Measurements from ENCODE around the gene RAB7A. TPM values are rescaled to one million over a fixed set of nuclear protein-coding genes. Genes with fewer than 3 reads are reported as not detected.

The RAB7A gene
- total RNA-seq, 1 experiment from 2014 or later = 233 TPM

DNA sequence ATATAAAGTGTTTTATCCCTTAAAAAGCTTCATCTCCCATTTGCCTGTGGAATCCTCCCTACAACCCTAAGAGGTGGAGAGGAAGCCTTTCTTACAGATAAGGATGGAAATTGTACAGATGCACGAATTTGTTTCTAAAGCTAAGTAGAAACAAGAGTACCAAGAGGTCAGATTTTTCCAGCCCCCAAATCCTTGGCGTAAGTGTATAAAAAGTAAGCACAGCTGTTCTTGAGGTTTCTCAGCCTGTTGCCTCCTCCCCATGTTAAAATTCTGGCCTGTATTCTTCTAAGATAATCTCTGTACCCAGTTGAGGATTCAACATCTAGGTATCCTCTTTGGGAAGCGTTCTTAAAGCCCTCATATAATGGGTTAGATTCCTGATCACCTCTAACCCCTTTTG lies 34.9 kb downstream of the RAB7A start:
- Histone ChIP-seq H3K79me2 (ENCODE audit: insufficient read depth, low read length) (peaks cover 88% of the 10 kb centered on the region), H3K4me2 (ENCODE audit: low read length) (no peak overlapping the region), H3K9me3 (ENCODE audit: control insufficient read depth in 1 of 2, insufficient read depth in 1 of 2, low read depth in 1 of 2, low read length in 2 of 2) (no peaks in the 10 kb centered on the region), H3K4me3 (replicated peaks in 1 of 2; ENCODE audit: low read depth in 1 of 2, low read length in 2 of 2) (no peak overlapping the region), H3K9ac (ENCODE audit: low read length) (no peak overlapping the region), H3K27me3 (ENCODE audit: insufficient read depth, low read length) (no peaks in the 10 kb centered on the region), H3K36me3 (ENCODE audit: control insufficient read depth in 1 of 2, insufficient read depth in 2 of 2, low read length in 2 of 2) (peaks cover 0 to 7% of the 10 kb centered on the region in 2 experiments; a peak in 1 of 4 replicates), H3K27ac (ENCODE audit: low read depth, low read length) (no peak overlapping the region), H4K20me1 (ENCODE audit: insufficient read depth) (peaks cover 16% of the 10 kb centered on the region; the same call in 1 of the 2 replicates), H3K4me1 (ENCODE audit: control insufficient read depth in 1 of 2, insufficient read depth in 2 of 2, low read length in 2 of 2) (no peaks in the 10 kb centered on the region), H2AFZ (ENCODE audit: low read depth, low read length, poor library complexity, severe bottlenecking) (no peak overlapping the region), H3K9me2 (ENCODE audit: insufficient read depth) (no peaks in the 10 kb centered on the region)
- RAD21 ChIA-PET (ENCODE audit: low non-redundant PET in 1 of 2, low total read pairs in 2 of 2, uncharacterized antibody in 2 of 2, unreplicated experiment in 2 of 2) = no interaction called here
- BruUV-seq (replicated peaks) = no TSS peak
- TF ChIP-seq ZNF274 (IDR thresholded peaks at IDR 0.05; ENCODE audit: low read depth, low read length) (no peak), YY1 (IDR thresholded peaks at IDR 0.05; ENCODE audit: extremely low read depth, insufficient replicate concordance, low read depth, low read length) (no peak)
- POLR2A ChIA-PET = no interaction called here
- no peak for DNase-seq (ENCODE audit: low read depth, low spot score)
- intact Hi-C loops (cut with micrococcal nuclease) = no loop called here
- no peak for ATAC-seq
- CTCF ChIA-PET = no interaction called here

DNA sequence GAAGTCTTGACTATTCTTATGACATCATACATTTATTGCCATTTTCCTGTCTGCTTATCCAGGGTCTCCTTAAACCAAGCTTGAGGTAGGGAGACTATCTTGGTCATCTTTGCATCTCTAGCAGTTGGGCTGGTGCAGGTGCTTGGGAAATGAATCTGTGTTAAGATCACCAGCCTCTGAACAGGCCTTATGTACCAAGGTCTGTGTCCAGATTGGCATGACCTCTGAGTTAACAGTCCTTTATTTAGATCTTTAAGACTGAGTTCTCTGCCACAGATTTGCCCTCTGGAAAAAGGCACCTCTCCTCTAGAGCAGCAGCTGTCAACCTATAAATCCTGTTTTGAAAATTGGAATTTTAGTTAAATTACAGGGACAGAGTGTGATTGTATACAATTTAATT lies 35.4 kb downstream of the RAB7A start:
- ChIA-PET POLR2A (no interaction called here), CTCF (no interaction called here), RAD21 (ENCODE audit: low non-redundant PET in 1 of 2, low total read pairs in 2 of 2, uncharacterized antibody in 2 of 2, unreplicated experiment in 2 of 2) (no interaction called here)
- peaks cover 91% of the 10 kb centered on the region for H3K79me2 ChIP-seq (ENCODE audit: insufficient read depth, low read length)
- BruUV-seq (replicated peaks) = no TSS peak
- no peak overlapping the region for H3K27ac ChIP-seq (ENCODE audit: low read depth, low read length)
- no peak overlapping the region for H3K4me3 ChIP-seq (replicated peaks in 1 of 2; ENCODE audit: low read depth in 1 of 2, low read length in 2 of 2)
- no peaks in the 10 kb centered on the region for H3K9me2 ChIP-seq (ENCODE audit: insufficient read depth)
- no peak for ATAC-seq
- H4K20me1 ChIP-seq (ENCODE audit: insufficient read depth) = peaks cover 16% of the 10 kb centered on the region; the same call in 1 of the 2 replicates
- intact Hi-C loops (cut with micrococcal nuclease) = no loop called here
- H3K4me2 ChIP-seq (ENCODE audit: low read length) = no peak overlapping the region
- H2AFZ ChIP-seq (ENCODE audit: low read depth, low read length, poor library complexity, severe bottlenecking) = no peak overlapping the region
- no peaks in the 10 kb centered on the region for H3K4me1 ChIP-seq (ENCODE audit: control insufficient read depth in 1 of 2, insufficient read depth in 2 of 2, low read length in 2 of 2)
- no peak for TF ChIP-seq EZH2 (IDR thresholded peaks at IDR 0.05)
- no peak for TF ChIP-seq POLR2A (IDR thresholded peaks at IDR 0.05; ENCODE audit: borderline replicate concordance, extremely low read depth, insufficient read depth, insufficient read length)
- TF ChIP-seq YY1 (IDR thresholded peaks at IDR 0.05; ENCODE audit: extremely low read depth, insufficient replicate concordance, low read depth, low read length) = no peak
- TF ChIP-seq, protein P1, sequence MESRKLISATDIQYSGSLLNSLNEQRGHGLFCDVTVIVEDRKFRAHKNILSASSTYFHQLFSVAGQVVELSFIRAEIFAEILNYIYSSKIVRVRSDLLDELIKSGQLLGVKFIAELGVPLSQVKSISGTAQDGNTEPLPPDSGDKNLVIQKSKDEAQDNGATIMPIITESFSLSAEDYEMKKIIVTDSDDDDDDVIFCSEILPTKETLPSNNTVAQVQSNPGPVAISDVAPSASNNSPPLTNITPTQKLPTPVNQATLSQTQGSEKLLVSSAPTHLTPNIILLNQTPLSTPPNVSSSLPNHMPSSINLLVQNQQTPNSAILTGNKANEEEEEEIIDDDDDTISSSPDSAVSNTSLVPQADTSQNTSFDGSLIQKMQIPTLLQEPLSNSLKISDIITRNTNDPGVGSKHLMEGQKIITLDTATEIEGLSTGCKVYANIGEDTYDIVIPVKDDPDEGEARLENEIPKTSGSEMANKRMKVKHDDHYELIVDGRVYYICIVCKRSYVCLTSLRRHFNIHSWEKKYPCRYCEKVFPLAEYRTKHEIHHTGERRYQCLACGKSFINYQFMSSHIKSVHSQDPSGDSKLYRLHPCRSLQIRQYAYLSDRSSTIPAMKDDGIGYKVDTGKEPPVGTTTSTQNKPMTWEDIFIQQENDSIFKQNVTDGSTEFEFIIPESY (IDR thresholded peaks at IDR 0.05; ENCODE audit: extremely low read depth, insufficient replicate concordance, low read length) = no peak
- no peak for TF ChIP-seq RAD21 (IDR thresholded peaks at IDR 0.05; ENCODE audit: low read depth)
- TF ChIP-seq, protein P2, sequence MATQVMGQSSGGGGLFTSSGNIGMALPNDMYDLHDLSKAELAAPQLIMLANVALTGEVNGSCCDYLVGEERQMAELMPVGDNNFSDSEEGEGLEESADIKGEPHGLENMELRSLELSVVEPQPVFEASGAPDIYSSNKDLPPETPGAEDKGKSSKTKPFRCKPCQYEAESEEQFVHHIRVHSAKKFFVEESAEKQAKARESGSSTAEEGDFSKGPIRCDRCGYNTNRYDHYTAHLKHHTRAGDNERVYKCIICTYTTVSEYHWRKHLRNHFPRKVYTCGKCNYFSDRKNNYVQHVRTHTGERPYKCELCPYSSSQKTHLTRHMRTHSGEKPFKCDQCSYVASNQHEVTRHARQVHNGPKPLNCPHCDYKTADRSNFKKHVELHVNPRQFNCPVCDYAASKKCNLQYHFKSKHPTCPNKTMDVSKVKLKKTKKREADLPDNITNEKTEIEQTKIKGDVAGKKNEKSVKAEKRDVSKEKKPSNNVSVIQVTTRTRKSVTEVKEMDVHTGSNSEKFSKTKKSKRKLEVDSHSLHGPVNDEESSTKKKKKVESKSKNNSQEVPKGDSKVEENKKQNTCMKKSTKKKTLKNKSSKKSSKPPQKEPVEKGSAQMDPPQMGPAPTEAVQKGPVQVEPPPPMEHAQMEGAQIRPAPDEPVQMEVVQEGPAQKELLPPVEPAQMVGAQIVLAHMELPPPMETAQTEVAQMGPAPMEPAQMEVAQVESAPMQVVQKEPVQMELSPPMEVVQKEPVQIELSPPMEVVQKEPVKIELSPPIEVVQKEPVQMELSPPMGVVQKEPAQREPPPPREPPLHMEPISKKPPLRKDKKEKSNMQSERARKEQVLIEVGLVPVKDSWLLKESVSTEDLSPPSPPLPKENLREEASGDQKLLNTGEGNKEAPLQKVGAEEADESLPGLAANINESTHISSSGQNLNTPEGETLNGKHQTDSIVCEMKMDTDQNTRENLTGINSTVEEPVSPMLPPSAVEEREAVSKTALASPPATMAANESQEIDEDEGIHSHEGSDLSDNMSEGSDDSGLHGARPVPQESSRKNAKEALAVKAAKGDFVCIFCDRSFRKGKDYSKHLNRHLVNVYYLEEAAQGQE (IDR thresholded peaks at IDR 0.05; ENCODE audit: low read depth) = no peak
- H3K9me3 ChIP-seq (ENCODE audit: control insufficient read depth in 1 of 2, insufficient read depth in 1 of 2, low read depth in 1 of 2, low read length in 2 of 2) = no peaks in the 10 kb centered on the region
- H3K27me3 ChIP-seq (ENCODE audit: insufficient read depth, low read length) = no peaks in the 10 kb centered on the region
- DNase-seq (ENCODE audit: low read depth, low spot score) = no peak
- H3K36me3 ChIP-seq (ENCODE audit: control insufficient read depth in 1 of 2, insufficient read depth in 2 of 2, low read length in 2 of 2) = peaks cover 0 to 7% of the 10 kb centered on the region in 2 experiments; a peak in 1 of 4 replicates
- no peak overlapping the region for H3K9ac ChIP-seq (ENCODE audit: low read length)

All from HCT116 (cell line).